ENCODE results near the gene MSRB3. TPM values are rescaled to one million over a fixed set of nuclear protein-coding genes. Genes with fewer than 3 reads are reported as not detected.

The MSRB3 gene
- total RNA-seq, 3 donors from 2014 or later = 35.0 to 59.8 (median 51.8) TPM

- no peak overlapping the region for H3K4me3 ChIP-seq
- H3K9me3 ChIP-seq = peaks cover 5 to 7% of the 10 kb centered on the region in 2 donors
- no peaks in the 10 kb centered on the region for H3K27me3 ChIP-seq
- DNase-seq (ENCODE audit: low spot score in 2 of 2) = no peak
- H3K27ac ChIP-seq = no peak overlapping the region
- intact Hi-C loops (cut with DNase I; ENCODE audit: low total_unique reads) = no loop called here
- H3K4me1 ChIP-seq = no peaks in the 10 kb centered on the region
- TF ChIP-seq POLR2A (IDR thresholded peaks at IDR 0.05) (no peak), CTCF (IDR thresholded peaks at IDR 0.05) (no peak), POLR2AphosphoS5 (IDR thresholded peaks at IDR 0.05) (no peak)
- H3K36me3 ChIP-seq = no peaks in the 10 kb centered on the region
Observed at GRCh38 chr12:65392491-65392890, 114.0 kb downstream of the MSRB3 start.

GRCh38 chr12:65403188-65403587 is 124.7 kb downstream of the MSRB3 start:
- intact Hi-C loops (cut with DNase I; ENCODE audit: low total_unique reads) = no loop called here
- no peaks in the 10 kb centered on the region for H3K4me1 ChIP-seq
- TF ChIP-seq CTCF (IDR thresholded peaks at IDR 0.05) (no peak), POLR2AphosphoS5 (IDR thresholded peaks at IDR 0.05) (no peak), POLR2A (IDR thresholded peaks at IDR 0.05) (no peak)
- no peaks in the 10 kb centered on the region for H3K36me3 ChIP-seq
- no peak for DNase-seq (ENCODE audit: low spot score in 2 of 2)
- no peak overlapping the region for H3K27ac ChIP-seq
- H3K27me3 ChIP-seq = no peaks in the 10 kb centered on the region
- H3K4me3 ChIP-seq = no peak overlapping the region
- H3K9me3 ChIP-seq = peaks cover 6 to 9% of the 10 kb centered on the region in 2 donors

GRCh38 chr12:65407388-65408149 is 129.1 kb downstream of the MSRB3 start:
- no peak overlapping the region for H3K4me3 ChIP-seq
- no peak for DNase-seq (ENCODE audit: low spot score in 2 of 2)
- intact Hi-C loops (cut with DNase I; ENCODE audit: low total_unique reads) = no loop called here
- no peaks in the 10 kb centered on the region for H3K27me3 ChIP-seq
- peaks cover 0 to 5% of the 10 kb centered on the region in 2 donors for H3K9me3 ChIP-seq
- TF ChIP-seq CTCF (IDR thresholded peaks at IDR 0.05) = no peak
- H3K36me3 ChIP-seq = no peaks in the 10 kb centered on the region
- no peak overlapping the region for H3K27ac ChIP-seq
- H3K4me1 ChIP-seq = no peaks in the 10 kb centered on the region

- Histone ChIP-seq H3K36me3 (no peaks in the 10 kb centered on the region), H3K4me1 (no peaks in the 10 kb centered on the region), H3K27me3 (no peaks in the 10 kb centered on the region), H3K4me3 (no peak overlapping the region), H3K9me3 (no peaks in the 10 kb centered on the region), H3K27ac (no peak overlapping the region)
- intact Hi-C loops (cut with DNase I; ENCODE audit: low total_unique reads) = no loop called here
- TF ChIP-seq POLR2A (IDR thresholded peaks at IDR 0.05) = no peak
- TF ChIP-seq CTCF (IDR thresholded peaks at IDR 0.05) = no peak
- no peak for TF ChIP-seq POLR2AphosphoS5 (IDR thresholded peaks at IDR 0.05)
- DNase-seq (ENCODE audit: low spot score in 2 of 2) = no peak
Observed at GRCh38 chr12:65408441-65408840, 130.0 kb downstream of the MSRB3 start.

GRCh38 chr12:65409726-65410125 is 131.2 kb downstream of the MSRB3 start:
- intact Hi-C loops (cut with DNase I; ENCODE audit: low total_unique reads) = no loop called here
- no peaks in the 10 kb centered on the region for H3K27me3 ChIP-seq
- no peak overlapping the region for H3K4me3 ChIP-seq
- DNase-seq (ENCODE audit: low spot score in 2 of 2) = no peak
- no peaks in the 10 kb centered on the region for H3K9me3 ChIP-seq
- H3K36me3 ChIP-seq = no peaks in the 10 kb centered on the region
- no peaks in the 10 kb centered on the region for H3K4me1 ChIP-seq
- TF ChIP-seq POLR2AphosphoS5 (IDR thresholded peaks at IDR 0.05) (no peak), CTCF (IDR thresholded peaks at IDR 0.05) (no peak), POLR2A (IDR thresholded peaks at IDR 0.05) (no peak)
- no peak overlapping the region for H3K27ac ChIP-seq

Data from breast epithelium (tissue), 4 donors.